ENCODE results near the gene AJAP1.

DNA sequence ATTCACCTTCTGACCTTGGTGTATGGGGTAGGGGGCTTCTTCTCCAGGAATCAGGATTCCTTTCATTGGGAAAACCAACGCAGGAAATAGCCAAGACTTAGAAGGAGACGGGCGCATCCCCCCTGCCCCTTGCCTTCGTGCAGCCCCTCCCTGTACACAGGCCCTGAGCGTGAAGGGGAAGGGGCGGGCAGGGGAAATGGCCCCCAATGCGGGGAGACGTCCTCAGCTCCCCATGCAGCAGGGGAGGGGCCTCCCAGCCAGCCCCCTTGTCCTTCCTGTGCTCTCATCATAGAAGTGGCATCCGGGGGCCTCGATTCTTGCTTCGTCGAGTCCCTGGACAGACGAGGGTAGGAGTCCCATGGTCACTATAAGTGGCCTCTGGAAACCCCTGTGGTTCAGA lies 116.9 kb downstream of the AJAP1 start:
- TF ChIP-seq CTCF (IDR thresholded peaks at IDR 0.05; ENCODE audit: insufficient read depth, low read length) (no peak), GABPA (IDR thresholded peaks at IDR 0.05; ENCODE audit: low read depth) (no peak), POLR2AphosphoS5 (IDR thresholded peaks at IDR 0.05; ENCODE audit: low read depth) (no peak), SPI1 (IDR thresholded peaks at IDR 0.05; ENCODE audit: borderline replicate concordance, low read depth) (no peak)
- TF ChIP-seq, protein P1, sequence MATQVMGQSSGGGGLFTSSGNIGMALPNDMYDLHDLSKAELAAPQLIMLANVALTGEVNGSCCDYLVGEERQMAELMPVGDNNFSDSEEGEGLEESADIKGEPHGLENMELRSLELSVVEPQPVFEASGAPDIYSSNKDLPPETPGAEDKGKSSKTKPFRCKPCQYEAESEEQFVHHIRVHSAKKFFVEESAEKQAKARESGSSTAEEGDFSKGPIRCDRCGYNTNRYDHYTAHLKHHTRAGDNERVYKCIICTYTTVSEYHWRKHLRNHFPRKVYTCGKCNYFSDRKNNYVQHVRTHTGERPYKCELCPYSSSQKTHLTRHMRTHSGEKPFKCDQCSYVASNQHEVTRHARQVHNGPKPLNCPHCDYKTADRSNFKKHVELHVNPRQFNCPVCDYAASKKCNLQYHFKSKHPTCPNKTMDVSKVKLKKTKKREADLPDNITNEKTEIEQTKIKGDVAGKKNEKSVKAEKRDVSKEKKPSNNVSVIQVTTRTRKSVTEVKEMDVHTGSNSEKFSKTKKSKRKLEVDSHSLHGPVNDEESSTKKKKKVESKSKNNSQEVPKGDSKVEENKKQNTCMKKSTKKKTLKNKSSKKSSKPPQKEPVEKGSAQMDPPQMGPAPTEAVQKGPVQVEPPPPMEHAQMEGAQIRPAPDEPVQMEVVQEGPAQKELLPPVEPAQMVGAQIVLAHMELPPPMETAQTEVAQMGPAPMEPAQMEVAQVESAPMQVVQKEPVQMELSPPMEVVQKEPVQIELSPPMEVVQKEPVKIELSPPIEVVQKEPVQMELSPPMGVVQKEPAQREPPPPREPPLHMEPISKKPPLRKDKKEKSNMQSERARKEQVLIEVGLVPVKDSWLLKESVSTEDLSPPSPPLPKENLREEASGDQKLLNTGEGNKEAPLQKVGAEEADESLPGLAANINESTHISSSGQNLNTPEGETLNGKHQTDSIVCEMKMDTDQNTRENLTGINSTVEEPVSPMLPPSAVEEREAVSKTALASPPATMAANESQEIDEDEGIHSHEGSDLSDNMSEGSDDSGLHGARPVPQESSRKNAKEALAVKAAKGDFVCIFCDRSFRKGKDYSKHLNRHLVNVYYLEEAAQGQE (IDR thresholded peaks at IDR 0.05; ENCODE audit: insufficient replicate concordance, low read depth), result no peak
